NB4 (cell line): ENCODE results near the gene MYH9.
A peak's percentile ranks its signal among the peaks of the same experiment; 100 is the strongest.
"Not testable (repeated sequence)": the region's sequence is repeated elsewhere in the genome, so short reads cannot be mapped to it uniquely, and the experiment has no call there.

Source experiments
- DNase-seq: peaks from one replicate; pipeline ENCODE4 v3.0.0; 2010; ENCODE audit warnings: low read depth
- H3K4me3 ChIP-seq: one replicate; pipeline ENCODE4 v1.5.1; 2011; ENCODE audit warnings: mild to moderate bottlenecking, low read depth, low read length, moderate library complexity
- CTCF ChIP-seq: IDR thresholded peaks from one replicate; pipeline ENCODE4 v1.5.1; 2012; ENCODE audit warnings: low read depth, low read length
- MAX ChIP-seq: IDR thresholded peaks from 2 replicates; pipeline ENCODE4 v1.6.1; 2011; ENCODE audit warnings: low read depth, low read length
- MYC ChIP-seq: IDR thresholded peaks from 2 replicates; pipeline ENCODE4 v1.6.1; 2011; ENCODE audit warnings: low read depth, low read length
- POLR2A ChIP-seq: IDR thresholded peaks from 2 replicates; pipeline ENCODE4 v1.6.1; 2011; ENCODE audit warnings: mild to moderate bottlenecking; ENCODE audit not compliant: insufficient read length; ENCODE audit errors: extremely low read depth

Gene MYH9

GRCh38 chr22:36292823-36293530, 94.8 kb downstream of the MYH9 start:
- no peak for TF ChIP-seq POLR2A
- TF ChIP-seq MYC = no peak
- TF ChIP-seq CTCF = no peak
- TF ChIP-seq MAX = no peak
- H3K4me3 ChIP-seq = no peak overlapping the region
- DNase-seq = no peak

GRCh38 chr22:36291831-36292740, 95.7 kb downstream of the MYH9 start:
- TF ChIP-seq POLR2A = no peak
- no peak for TF ChIP-seq MAX
- TF ChIP-seq MYC = no peak
- no peak for TF ChIP-seq CTCF
- DNase-seq = no peak
- H3K4me3 ChIP-seq = no peak overlapping the region

- H3K4me3 ChIP-seq, DNase-seq: not testable (repeated sequence)
These were observed 97.2 kb downstream of the MYH9 start for GRCh38 chr22:36290391-36291075.

GRCh38 chr22:36289948-36290371, 97.8 kb downstream of the MYH9 start:
- not testable (repeated sequence) for DNase-seq, H3K4me3 ChIP-seq

- no peak for TF ChIP-seq MAX
- TF ChIP-seq POLR2A = no peak
- no peak for TF ChIP-seq CTCF
- no peak for TF ChIP-seq MYC
- no peak for DNase-seq
- H3K4me3 ChIP-seq = no peak overlapping the region
These were observed 98.3 kb downstream of the MYH9 start for GRCh38 chr22:36289406-36289870.

- peak; percentile 1 for DNase-seq
- H3K4me3 ChIP-seq = no peak overlapping the region
- TF ChIP-seq POLR2A (no peak), CTCF (no peak), MYC (no peak), MAX (no peak)
These were observed 99.0 kb downstream of the MYH9 start for GRCh38 chr22:36288571-36289405.
